ENCODE measurements around the gene KCTD4. TPM values are rescaled to one million over a fixed set of nuclear protein-coding genes. Genes with fewer than 3 reads are reported as not detected.

KCTD4 gene
- total and polyA plus RNA-seq, 10 of the 15 experiments (the other 5 are each of a cell fraction or from before 2014, with no cell fraction given) = 0.09 TPM; not detected in 9

DNA sequence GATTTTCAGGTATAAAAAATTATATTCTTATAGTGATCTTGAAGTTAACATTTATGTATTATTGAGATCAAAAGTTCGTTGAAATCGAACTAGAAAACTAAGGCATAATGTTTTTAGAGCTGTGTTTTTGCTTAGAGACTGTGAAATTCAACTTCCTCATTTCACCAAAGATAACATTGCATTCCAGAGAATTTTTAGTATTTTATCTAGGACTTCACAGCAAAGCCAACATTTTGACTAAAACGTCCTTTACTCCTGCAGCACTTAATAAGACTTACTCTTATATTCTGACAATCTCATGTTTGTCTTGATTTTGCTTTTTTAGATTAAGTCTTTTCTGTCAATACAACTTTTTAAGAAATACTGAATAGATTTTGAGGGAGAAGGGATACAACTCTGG lies 4.7 kb downstream of the KCTD4 start (continued):
- TF ChIP-seq ATF2 (IDR thresholded peaks at IDR 0.05; ENCODE audit: low read length) = no peak
- TF ChIP-seq, protein P1, sequence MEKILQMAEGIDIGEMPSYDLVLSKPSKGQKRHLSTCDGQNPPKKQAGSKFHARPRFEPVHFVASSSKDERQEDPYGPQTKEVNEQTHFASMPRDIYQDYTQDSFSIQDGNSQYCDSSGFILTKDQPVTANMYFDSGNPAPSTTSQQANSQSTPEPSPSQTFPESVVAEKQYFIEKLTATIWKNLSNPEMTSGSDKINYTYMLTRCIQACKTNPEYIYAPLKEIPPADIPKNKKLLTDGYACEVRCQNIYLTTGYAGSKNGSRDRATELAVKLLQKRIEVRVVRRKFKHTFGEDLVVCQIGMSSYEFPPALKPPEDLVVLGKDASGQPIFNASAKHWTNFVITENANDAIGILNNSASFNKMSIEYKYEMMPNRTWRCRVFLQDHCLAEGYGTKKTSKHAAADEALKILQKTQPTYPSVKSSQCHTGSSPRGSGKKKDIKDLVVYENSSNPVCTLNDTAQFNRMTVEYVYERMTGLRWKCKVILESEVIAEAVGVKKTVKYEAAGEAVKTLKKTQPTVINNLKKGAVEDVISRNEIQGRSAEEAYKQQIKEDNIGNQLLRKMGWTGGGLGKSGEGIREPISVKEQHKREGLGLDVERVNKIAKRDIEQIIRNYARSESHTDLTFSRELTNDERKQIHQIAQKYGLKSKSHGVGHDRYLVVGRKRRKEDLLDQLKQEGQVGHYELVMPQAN (conservative IDR thresholded peaks at IDR 0.05) = no peak

DNA sequence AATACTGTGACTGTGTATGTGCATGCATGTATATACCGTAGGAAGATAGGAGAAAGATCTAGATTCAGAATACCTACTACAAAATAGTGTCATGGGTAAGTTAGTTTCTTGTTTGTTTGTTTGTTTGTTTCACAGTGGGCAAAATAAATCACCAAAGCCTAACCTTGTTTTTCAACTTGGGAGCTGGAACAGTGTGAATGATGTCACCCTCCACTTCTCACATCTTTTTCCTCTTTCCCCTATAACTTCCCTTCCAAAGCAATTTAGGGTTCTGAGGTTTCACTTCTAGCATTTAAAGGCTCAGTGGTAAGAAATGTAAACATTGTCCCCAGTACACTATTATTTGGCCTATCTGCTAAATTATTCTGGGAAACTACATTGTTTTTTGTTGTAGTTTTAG lies 5.4 kb downstream of the KCTD4 start:
- H2AFZ ChIP-seq (ENCODE audit: control insufficient read depth, low read depth, low read length) = no peak overlapping the region
- ATAC-seq = no peak
- ChIA-PET SMC1A (ENCODE audit: uncharacterized antibody, unreplicated experiment) (interaction anchor here (1.3 kb wide), 1 partner anchor 12 kb away, joined by 3 read pairs; no protein-coding TSS in a partner anchor), CTCF (no interaction called here), RAD21 (ENCODE audit: unreplicated experiment) (interaction anchor here (0.6 kb wide), 1 partner anchor 149 kb away, joined by 4 read pairs; no protein-coding TSS in a partner anchor), POLR2A (no interaction called here)
- in situ Hi-C loops (cut with MboI) = no loop called here
- intact Hi-C loops (cut with micrococcal nuclease; ENCODE audit: unreplicated experiment) = no loop called here
- H3K27me3 ChIP-seq (replicated peaks in 1 of 2; ENCODE audit: control insufficient read depth in 2 of 2, insufficient read depth in 2 of 2, low read length in 1 of 2) = no peaks in the 10 kb centered on the region
- H3K79me2 ChIP-seq (ENCODE audit: control insufficient read depth, insufficient read depth, low read length) = no peaks in the 10 kb centered on the region
- H4K20me1 ChIP-seq (ENCODE audit: control insufficient read depth, insufficient read depth) = no peaks in the 10 kb centered on the region
- H3K9ac ChIP-seq (ENCODE audit: control insufficient read depth, insufficient read depth, low read length) = no peak overlapping the region
- BruUV-seq (replicated peaks) = no TSS peak
- no peak for DNase-seq (ENCODE audit: low read depth, low spot score)
- no peak for TF ChIP-seq FOS (IDR thresholded peaks at IDR 0.05; ENCODE audit: borderline replicate concordance, extremely low read depth, insufficient read length)
- TF ChIP-seq ZBTB11 (CRISPR knock-in tag; IDR thresholded peaks at IDR 0.05) = no peak
- TF ChIP-seq ZZZ3 (IDR thresholded peaks at IDR 0.05; ENCODE audit: control insufficient read depth, insufficient read length, low read depth) = no peak
- no peak for FAIRE-seq
- 100% methylated on average over 1 of the region's 1 CpG for WGBS (ENCODE audit: insufficient coverage, insufficient replicate concordance, low lambda C conversion rate, missing lambda C conversion rate)
- 0 out of 4 replicates have a peak, but pooled peaks cover 0 to 3% of the 10 kb centered on the region in 2 experiments for H3K36me3 ChIP-seq (ENCODE audit: control insufficient read depth in 2 of 2, insufficient read depth in 2 of 2, low read length in 1 of 2)
- peaks cover 5% of the 10 kb centered on the region; the same call in 1 of the 2 replicates for H3K4me1 ChIP-seq (ENCODE audit: control insufficient read depth, insufficient read depth, low read length)
- H3K27ac ChIP-seq (ENCODE audit: control insufficient read depth, insufficient read depth) = no peak overlapping the region; the same call in 1 of the 2 replicates
- H3K4me3 ChIP-seq = no peak overlapping the region
- H3K4me2 ChIP-seq (ENCODE audit: control insufficient read depth, insufficient read depth) = no peak overlapping the region
- no peaks in the 10 kb centered on the region for H3K9me3 ChIP-seq (replicated peaks; ENCODE audit: control insufficient read depth, insufficient read depth, low read length)

All from GM12878 (cell line).